Ovary (tissue), 9 donors: Measurements from ENCODE around the gene OR6C2. TPM values are rescaled to one million over a fixed set of nuclear protein-coding genes. Genes with fewer than 3 reads are reported as not detected.
"Not testable (repeated sequence)": the region's sequence is repeated elsewhere in the genome, so short reads cannot be mapped to it uniquely, and the experiment has no call there.

Experiments used
- DNase-seq, 5 donors: peaks; one replicate each; pipeline ENCODE4 v3.0.0-alpha.2; 2019 to 2020
- H3K27ac ChIP-seq, 2 donors: fragments of 200-600 bp; one replicate each; pipeline versions ENCODE4 v1.5.1 to v1.8.0; 2019 to 2022
- H3K27me3 ChIP-seq: fragments of 200-600 bp; one replicate; pipeline ENCODE4 v1.8.0; 2022
- H3K36me3 ChIP-seq: fragments of 200-600 bp; sonication (generic); one replicate; pipeline ENCODE4 v1.5.1; 2019
- H3K4me1 ChIP-seq: one replicate; pipeline ENCODE4 v1.8.1; 2013; ENCODE audit warnings: mild to moderate bottlenecking, moderate library complexity; ENCODE audit not compliant: insufficient read depth
- H3K4me3 ChIP-seq: fragments of 200-600 bp; sonication (generic); one replicate; pipeline ENCODE4 v1.5.1; 2017
- H3K9me3 ChIP-seq, 2 donors: fragments of 200-600 bp in 1 of 2; sonication (generic) in 1 of 2; one replicate each; pipeline versions ENCODE4 v1.5.1 to v1.8.1; 2013 to 2019; ENCODE audit warnings: mild to moderate bottlenecking in 1 of 2, moderate library complexity in 1 of 2
- CTCF ChIP-seq, 3 donors: fragments of 450-650 bp in 2 of 3; fragments of 200-600 bp in 1 of 3; IDR thresholded peaks; one replicate each; pipeline versions ENCODE4 v1.5.1 to v1.8.0; 2016 to 2022; ENCODE audit warnings: antibody characterized with exemption in 3 of 3, mild to moderate bottlenecking in 1 of 3
- EP300 ChIP-seq: sonication (generic); formaldehyde crosslinking; IDR thresholded peaks from one replicate; pipeline ENCODE4 v1.6.1; 2017; ENCODE audit warnings: antibody characterized with exemption
- POLR2A ChIP-seq: fragments of 450-650 bp; IDR thresholded peaks from one replicate; pipeline ENCODE4 v1.6.1; 2017; ENCODE audit warnings: antibody characterized with exemption, mild to moderate bottlenecking, moderate library complexity
- WGBS, 3 donors: extraction: QIAGEN DNeasy Blood & Tissue Kit in 1 of 3; methylation state at CpG; one replicate each; pipeline versions ENCODE4 v1.1.5 to v1.1.7; 2013 to 2017; 5-methylcytosine and 5-hydroxymethylcytosine counted together
- intact Hi-C, 4 donors: fragments of 100-400 bp; cut with DNase I; formaldehyde crosslinking; loops; one replicate each; pipeline versions ENCODE4 v1.11.0 to v1.15.1; 2022 to 2023
- polyA plus RNA-seq, 2 donors: library from polyadenylated mRNA; stranded (reverse); fragments of 200-250 nt in 1 of 2; fragments of 350-450 nt in 1 of 2; fragmentation: Illumina TruSeq in 1 of 2; extraction: RNeasy Lipid Tissue Mini Kit (QIAGEN cat#74804) in 1 of 2; gene quantifications; one replicate each; pipeline ENCODE4 v1.2.3, GENCODE V29; 2013 to 2014
- total RNA-seq, 7 donors: library from RNA; depleted of rRNA in 2 of 7; stranded (reverse); fragments of >200 nt in 2 of 7; fragmentation: NEBNext Ultra II Directional in 3 of 7; extraction: Animal tissue kit (Norgen Biotek cat#: 25700) in 3 of 7; gene quantifications; one replicate each; pipeline versions ENCODE4 v1.1.0 to v1.2.4, GENCODE V29; 2016 to 2023
- donor health status: DM: no; HTN: no; CAD: no; lungs with moderate emphysema.
- donor health status: DM: no; HTN: no; CAD: no.
- donor health status: Bipolar disorder and iron deficiency.
- donor health status: DM: yes; HTN: yes; CAD: no.
- donor health status: DM: no; HTN: no; CAD: no.
- donor health status: DM: yes; HTN: yes; CAD: no.

OR6C2 gene
- total and polyA plus RNA-seq, 9 donors, result not detected

- Histone ChIP-seq H3K27ac (no peak overlapping the region), H3K9me3 (no peaks in the 10 kb centered on the region), H3K4me3 (no peak overlapping the region), H3K27me3 (no peaks in the 10 kb centered on the region), H3K4me1 (no peaks in the 10 kb centered on the region), H3K36me3 (no peaks in the 10 kb centered on the region)
- no peak for DNase-seq
- no peak for TF ChIP-seq EP300
- TF ChIP-seq POLR2A, result no peak
- intact Hi-C loops, result no loop called here
- WGBS, 3 donors, result 9 to 19% (median 16%) methylated on average over 2 of the region's 2 CpGs
Observed at GRCh38 chr12:55467836-55468235, 24.0 kb downstream of the OR6C2 start.

DNA sequence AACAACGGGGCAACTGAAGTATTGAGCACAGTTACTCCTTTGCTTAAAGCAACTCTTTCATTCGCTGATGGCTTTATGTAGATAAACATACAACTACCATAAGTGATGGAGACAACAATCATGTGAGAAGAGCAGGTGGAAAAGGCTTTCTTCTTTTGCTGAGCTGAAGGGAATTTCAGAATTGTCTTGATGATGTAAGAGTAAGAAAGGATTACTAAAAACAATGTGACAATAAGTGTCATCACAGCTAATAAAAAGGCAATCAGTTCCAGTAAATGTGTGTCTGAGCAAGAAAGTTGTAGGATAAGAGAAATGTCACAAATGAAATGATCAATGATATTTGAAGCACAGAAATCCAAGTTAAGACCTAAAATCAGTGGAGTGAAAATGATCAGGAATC, 25.4 kb downstream of the OR6C2 start:
- WGBS, 3 donors, result 63 to 74% (median 68%) methylated on average over 2 of the region's 2 CpGs
- TF ChIP-seq CTCF (IDR thresholded peaks at IDR 0.05) (no peak), POLR2A (no peak), EP300 (no peak)
- Histone ChIP-seq H3K4me3 (no peak overlapping the region), H3K4me1 (no peaks in the 10 kb centered on the region), H3K27me3 (no peaks in the 10 kb centered on the region), H3K9me3 (no peaks in the 10 kb centered on the region), H3K27ac (no peak overlapping the region), H3K36me3 (no peaks in the 10 kb centered on the region)
- intact Hi-C loops, result no loop called here
- DNase-seq, result no peak

GRCh38 chr12:55470088-55470829, 26.4 kb downstream of the OR6C2 start, which contains the start of gene OR6C70:
OR6C70 (minus strand) TSS chr12:55470138; CDS start chr12:55470138, 0 bp downstream.
- Histone ChIP-seq H3K36me3 (no peaks in the 10 kb centered on the region), H3K27ac (no peak within 1 kb of the TSS), H3K9me3 (no peaks in the 10 kb centered on the region), H3K4me3 (no peak within 1 kb of the TSS), H3K4me1 (no peaks in the 10 kb centered on the region), H3K27me3 (no peaks in the 10 kb centered on the region)
- DNase-seq, result no peak
- no peak for TF ChIP-seq CTCF (IDR thresholded peaks at IDR 0.05)
- TF ChIP-seq EP300, result no peak
- no peak for TF ChIP-seq POLR2A
- 76 to 87% (median 80%) methylated on average over 3 of the region's 3 CpGs for WGBS, 3 donors
- intact Hi-C loops, result no loop called here

DNA sequence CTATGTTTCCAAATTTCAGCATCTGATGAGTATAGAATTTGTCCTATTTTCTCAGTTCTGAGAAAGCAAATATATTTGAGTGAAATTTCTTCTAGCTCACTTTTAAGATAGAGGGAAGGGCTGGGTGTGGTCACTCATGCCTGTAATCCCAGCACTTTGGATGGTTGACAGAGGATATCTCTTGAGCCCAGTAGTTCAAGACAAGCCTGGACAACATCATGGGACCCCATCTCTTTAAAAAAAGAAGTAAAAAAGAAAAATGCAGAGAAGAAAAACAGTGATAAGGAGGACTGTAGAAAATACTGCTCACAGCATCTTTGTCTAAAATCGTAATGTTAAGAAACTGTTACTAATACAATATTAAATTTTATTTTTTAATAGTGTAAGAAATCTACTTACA, 28.4 kb downstream of the OR6C2 start:
- TF ChIP-seq EP300 (no peak), POLR2A (no peak), CTCF (IDR thresholded peaks at IDR 0.05) (no peak)
- Histone ChIP-seq H3K9me3 (no peaks in the 10 kb centered on the region), H3K27me3 (no peaks in the 10 kb centered on the region), H3K36me3 (no peaks in the 10 kb centered on the region), H3K4me3 (no peak overlapping the region), H3K27ac (no peak overlapping the region), H3K4me1 (no peaks in the 10 kb centered on the region)
- no peak for DNase-seq
- WGBS, 3 donors, result 70 to 86% (median 73%) methylated on average over 1 of the region's 1 CpG
- intact Hi-C loops, result no loop called here

- intact Hi-C loops, result not testable (repeated sequence)
Observed at GRCh38 chr12:55479136-55479535, 35.3 kb downstream of the OR6C2 start.

DNA sequence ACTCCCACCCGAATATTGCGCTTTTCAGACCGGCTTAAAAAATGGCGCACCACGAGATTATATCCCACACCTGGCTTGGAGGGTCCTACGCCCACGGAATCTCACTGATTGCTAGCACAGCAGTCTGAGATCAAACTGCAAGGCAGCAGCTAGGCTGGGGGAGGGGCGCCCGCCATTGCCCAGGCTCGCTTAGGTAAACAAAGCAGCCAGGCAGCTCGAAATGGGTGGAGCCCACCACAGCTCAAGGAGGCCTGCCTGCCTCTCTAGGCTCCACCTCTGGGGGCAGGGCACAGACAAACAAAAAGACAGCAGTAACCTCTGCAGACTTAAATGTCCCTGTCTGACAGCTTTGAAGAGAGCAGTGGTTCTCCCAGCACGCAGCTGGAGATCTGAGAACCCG, 40.4 kb downstream of the OR6C2 start:
- H3K9me3 ChIP-seq, H3K4me1 ChIP-seq, H3K27me3 ChIP-seq, H3K27ac ChIP-seq, H3K36me3 ChIP-seq, DNase-seq, H3K4me3 ChIP-seq, intact Hi-C loops: not testable (repeated sequence)
- WGBS, 3 donors, result 63 to 79% (median 73%) methylated on average over 11 to 13 of the region's 13 CpGs

More at GRCh38 chr12:55479136-55479535, 35.3 kb downstream of the OR6C2 start:
- not testable (repeated sequence) for H3K36me3 ChIP-seq, DNase-seq, H3K9me3 ChIP-seq, H3K27me3 ChIP-seq, H3K27ac ChIP-seq, H3K4me1 ChIP-seq, H3K4me3 ChIP-seq
- 91 to 100% (median 100%) methylated on average over 3 to 29 of the region's 29 CpGs for WGBS, 3 donors
